Gastroesophageal sphincter (tissue), 4 donors: ENCODE measurements around the gene LRP1B. TPM values are rescaled to one million over a fixed set of nuclear protein-coding genes. Genes with fewer than 3 reads are reported as not detected.

Experiments used
- ATAC-seq: fragments of 150-250 bp; one replicate; pipeline ENCODE4 v1.9.1; 2016; ENCODE audit warnings: mild to moderate bottlenecking, moderate library complexity
- H3K27ac ChIP-seq, 4 donors: fragments of 200-600 bp; sonication (generic) in 3 of 4; 1 replicate in 3 of 4; 2 replicates in 1 of 4; pipeline ENCODE4 v1.5.1; 2016 to 2019
- H3K27me3 ChIP-seq: fragments of 200-600 bp; sonication (generic); one replicate; pipeline ENCODE4 v1.5.1; 2019
- H3K36me3 ChIP-seq, 2 donors: fragments of 200-600 bp; sonication (generic); one replicate each; pipeline ENCODE4 v1.5.1; 2019; ENCODE audit warnings: control low read depth in 1 of 2
- H3K4me1 ChIP-seq, 3 donors: fragments of 200-600 bp; sonication (generic); 1 replicate in 2 of 3; 2 replicates in 1 of 3; pipeline ENCODE4 v1.5.1; 2016 to 2019; ENCODE audit warnings: control low read depth in 2 of 3
- H3K4me3 ChIP-seq, 2 donors: fragments of 200-600 bp; sonication (generic); one replicate each; pipeline ENCODE4 v1.5.1; 2019; ENCODE audit warnings: mild to moderate bottlenecking in 1 of 2, moderate library complexity in 1 of 2
- H3K9me3 ChIP-seq, 3 donors: fragments of 200-600 bp; sonication (generic); one replicate each; pipeline ENCODE4 v1.5.1; 2017 to 2019; ENCODE audit warnings: control low read depth in 2 of 3
- CTCF ChIP-seq, 4 experiments: fragments of 200-600 bp in 2 of 4; fragments of 450-650 bp in 2 of 4; sonication (generic) in 1 of 4; IDR thresholded peaks; one replicate each; pipeline ENCODE4 v1.5.1; 2017 to 2019; ENCODE audit warnings: antibody characterized with exemption in 4 of 4, mild to moderate bottlenecking in 2 of 4, moderate library complexity in 2 of 4
- EP300 ChIP-seq: sonication (generic); formaldehyde crosslinking; IDR thresholded peaks from one replicate; pipeline ENCODE4 v1.6.1; 2017; ENCODE audit warnings: antibody characterized with exemption, mild to moderate bottlenecking
- POLR2A ChIP-seq, 2 donors: fragments of 450-650 bp; IDR thresholded peaks; one replicate each; pipeline ENCODE4 v1.6.1; 2017; ENCODE audit warnings: antibody characterized with exemption in 2 of 2, mild to moderate bottlenecking in 2 of 2, moderate library complexity in 1 of 2
- POLR2AphosphoS5 ChIP-seq: sonication (generic); formaldehyde crosslinking; IDR thresholded peaks from one replicate; pipeline ENCODE4 v1.6.1; 2017; ENCODE audit warnings: antibody characterized with exemption
- WGBS, 2 donors: methylation state at CpG; one replicate each; pipeline ENCODE4 v1.1.5; 2018; ENCODE audit warnings: low coverage in 1 of 2; 5-methylcytosine and 5-hydroxymethylcytosine counted together
- total RNA-seq, 4 donors: library from RNA; depleted of rRNA; stranded (reverse); fragments of >200 nt; gene quantifications; one replicate each; pipeline ENCODE4 v1.1.0, GENCODE V29; 2016

The LRP1B gene
- total RNA-seq, 4 donors from 2014 or later, result 0.27 to 20.7 (median 3.2) TPM

GRCh38 chr2:141058556-141058955, 1072.3 kb downstream of the LRP1B start:
- no peaks in the 10 kb centered on the region for H3K4me1 ChIP-seq
- 61 to 72% methylated on average over 4 of the region's 4 CpGs for WGBS, 2 donors
- TF ChIP-seq CTCF (IDR thresholded peaks at IDR 0.05), result no peak
- TF ChIP-seq POLR2A (IDR thresholded peaks at IDR 0.05), result no peak
- TF ChIP-seq EP300, result no peak
- TF ChIP-seq POLR2AphosphoS5, result no peak

GRCh38 chr2:141055531-141055930, 1075.3 kb downstream of the LRP1B start:
- H3K9me3 ChIP-seq, result no peaks in the 10 kb centered on the region
- H3K4me1 ChIP-seq, result no peaks in the 10 kb centered on the region
- ATAC-seq, result no peak
- H3K4me3 ChIP-seq, result no peak overlapping the region
- H3K27ac ChIP-seq, result no peak overlapping the region
- H3K27me3 ChIP-seq, result no peaks in the 10 kb centered on the region
- TF ChIP-seq CTCF (IDR thresholded peaks at IDR 0.05) (no peak), POLR2AphosphoS5 (no peak), EP300 (no peak), POLR2A (IDR thresholded peaks at IDR 0.05) (no peak)
- H3K36me3 ChIP-seq, result no peaks in the 10 kb centered on the region
- 93 to 100% methylated on average over 1 of the region's 1 CpG for WGBS, 2 donors

More at GRCh38 chr2:141058556-141058955, 1072.3 kb downstream of the LRP1B start:
- Histone ChIP-seq H3K36me3 (no peaks in the 10 kb centered on the region), H3K27ac (no peak overlapping the region), H3K27me3 (no peaks in the 10 kb centered on the region), H3K9me3 (no peaks in the 10 kb centered on the region), H3K4me3 (no peak overlapping the region)
- no peak for ATAC-seq

GRCh38 chr2:141048951-141049350, 1081.9 kb downstream of the LRP1B start:
- Histone ChIP-seq H3K27ac (no peak overlapping the region), H3K27me3 (no peaks in the 10 kb centered on the region), H3K36me3 (no peaks in the 10 kb centered on the region), H3K9me3 (no peaks in the 10 kb centered on the region), H3K4me3 (no peak overlapping the region), H3K4me1 (no peaks in the 10 kb centered on the region)
- 78 to 84% methylated on average over 6 of the region's 6 CpGs for WGBS, 2 donors
- TF ChIP-seq EP300 (no peak), POLR2A (IDR thresholded peaks at IDR 0.05) (no peak), POLR2AphosphoS5 (no peak), CTCF (IDR thresholded peaks at IDR 0.05) (no peak)
- ATAC-seq, result no peak

GRCh38 chr2:141041281-141041680, 1089.5 kb downstream of the LRP1B start:
- ATAC-seq, result no peak
- Histone ChIP-seq H3K9me3 (no peaks in the 10 kb centered on the region), H3K27me3 (no peaks in the 10 kb centered on the region), H3K4me1 (no peaks in the 10 kb centered on the region), H3K36me3 (no peaks in the 10 kb centered on the region), H3K27ac (no peak overlapping the region), H3K4me3 (no peak overlapping the region)
- 50 to 100% methylated on average over 1 of the region's 1 CpG for WGBS, 2 donors
- TF ChIP-seq POLR2AphosphoS5, result no peak
- no peak for TF ChIP-seq CTCF (IDR thresholded peaks at IDR 0.05)
- no peak for TF ChIP-seq POLR2A (IDR thresholded peaks at IDR 0.05)
- no peak for TF ChIP-seq EP300

GRCh38 chr2:141038341-141038740, 1092.5 kb downstream of the LRP1B start:
- no peaks in the 10 kb centered on the region for H3K36me3 ChIP-seq
- WGBS, 2 donors, result 52 to 88% methylated on average over 2 of the region's 2 CpGs
- no peak overlapping the region for H3K4me3 ChIP-seq
- H3K4me1 ChIP-seq, result no peaks in the 10 kb centered on the region
- H3K9me3 ChIP-seq, result no peaks in the 10 kb centered on the region
- no peak for ATAC-seq
- no peaks in the 10 kb centered on the region for H3K27me3 ChIP-seq
- TF ChIP-seq EP300 (no peak), POLR2A (IDR thresholded peaks at IDR 0.05) (no peak), POLR2AphosphoS5 (no peak), CTCF (IDR thresholded peaks at IDR 0.05) (no peak)
- no peak overlapping the region for H3K27ac ChIP-seq
